HepG2 (cell line): ENCODE measurements around the gene VCAN.

Experiments used
- DPF2 ChIP-seq: sonication (generic); formaldehyde crosslinking; IDR thresholded peaks from 2 replicates; pipeline ENCODE4 v1.4.0; 2020; ENCODE audit warnings: mild to moderate bottlenecking, low read depth, missing genetic modification reagents, borderline replicate concordance
- EP300 ChIP-seq, 3 experiments: sonication (generic) in 1 of 3; formaldehyde crosslinking in 1 of 3; IDR thresholded peaks; 2 replicates each; pipeline versions ENCODE4 v1.5.1 to v1.6.1; 2011 to 2020; ENCODE audit warnings: low read depth in 2 of 3, low read length in 2 of 3, borderline replicate concordance in 1 of 3, improper control_type of control experiment in 1 of 3, mild to moderate bottlenecking in 1 of 3, missing genetic modification reagents in 1 of 3, moderate library complexity in 1 of 3
- EZH2 ChIP-seq: conservative IDR thresholded peaks from 2 replicates; pipeline ENCODE4 v1.6.1; 2012; ENCODE audit warnings: mild to moderate bottlenecking, low read depth, low read length, moderate library complexity
- FOXA1 ChIP-seq, 2 experiments: fragments of 450-650 bp in 1 of 2; sonication (generic) in 1 of 2; formaldehyde crosslinking in 1 of 2; IDR thresholded peaks; 2 replicates each; pipeline versions ENCODE4 v1.4.0 to v1.6.1; 2016 to 2020; ENCODE audit warnings: missing genetic modification reagents in 1 of 2
- SRSF4 ChIP-seq: fragments of 200-400 bp; formaldehyde crosslinking; IDR thresholded peaks from one replicate; pipeline ENCODE4 v1.6.1; 2018; ENCODE audit warnings: mild to moderate bottlenecking, low read depth, low read length, moderate library complexity; ENCODE audit not compliant: poor library complexity, severe bottlenecking
- STAG1 ChIP-seq: sonication (generic); formaldehyde crosslinking; IDR thresholded peaks from 2 replicates; pipeline ENCODE4 v1.4.0; 2020; ENCODE audit warnings: missing genetic modification reagents
- TAF1 ChIP-seq: sonication (generic); formaldehyde crosslinking; IDR thresholded peaks from 2 replicates; pipeline ENCODE4 v1.4.0; 2020; ENCODE audit warnings: missing genetic modification reagents
- ZNF839 ChIP-seq: sonication (generic); formaldehyde crosslinking; IDR thresholded peaks from 2 replicates; pipeline ENCODE4 v1.4.0; 2020; ENCODE audit warnings: missing genetic modification reagents, mild to moderate bottlenecking, borderline replicate concordance
- TF ChIP-seq, protein P1 (sequence below): IDR thresholded peaks from 2 replicates; pipeline ENCODE4 v1.6.1; 2012; ENCODE audit warnings: inconsistent platforms
- TF ChIP-seq, protein P2 (sequence below): sonication (generic); formaldehyde crosslinking; conservative IDR thresholded peaks from 2 replicates; pipeline ENCODE4 v1.8.1; 2023; ENCODE audit warnings: missing genetic modification reagents

DNA sequence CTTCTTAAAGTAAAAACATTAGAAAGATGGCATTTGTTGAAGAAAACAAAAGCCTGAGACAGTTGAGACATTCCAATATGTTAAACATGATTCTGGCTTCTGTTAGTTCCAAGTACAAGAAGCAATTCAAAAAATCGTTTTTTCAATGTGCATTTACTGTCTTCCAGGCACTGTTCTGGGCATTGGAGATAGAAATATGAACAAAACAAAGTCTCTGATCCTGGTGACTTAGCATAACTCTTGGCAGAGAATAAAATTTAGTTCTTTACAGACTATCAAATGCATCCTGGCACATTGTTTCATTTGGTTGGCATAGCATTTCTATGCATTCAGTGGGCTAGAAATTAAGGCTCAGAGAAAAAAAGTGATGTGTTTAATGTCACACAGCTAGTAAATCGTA is 77.5 kb downstream of the VCAN start:
- TF ChIP-seq SRSF4 = no peak
- no peak for TF ChIP-seq DPF2 (CRISPR knock-in tag)
- TF ChIP-seq, protein P1, sequence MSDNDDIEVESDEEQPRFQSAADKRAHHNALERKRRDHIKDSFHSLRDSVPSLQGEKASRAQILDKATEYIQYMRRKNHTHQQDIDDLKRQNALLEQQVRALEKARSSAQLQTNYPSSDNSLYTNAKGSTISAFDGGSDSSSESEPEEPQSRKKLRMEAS = no peak
- TF ChIP-seq TAF1 (CRISPR knock-in tag) = no peak
- TF ChIP-seq, protein P2, sequence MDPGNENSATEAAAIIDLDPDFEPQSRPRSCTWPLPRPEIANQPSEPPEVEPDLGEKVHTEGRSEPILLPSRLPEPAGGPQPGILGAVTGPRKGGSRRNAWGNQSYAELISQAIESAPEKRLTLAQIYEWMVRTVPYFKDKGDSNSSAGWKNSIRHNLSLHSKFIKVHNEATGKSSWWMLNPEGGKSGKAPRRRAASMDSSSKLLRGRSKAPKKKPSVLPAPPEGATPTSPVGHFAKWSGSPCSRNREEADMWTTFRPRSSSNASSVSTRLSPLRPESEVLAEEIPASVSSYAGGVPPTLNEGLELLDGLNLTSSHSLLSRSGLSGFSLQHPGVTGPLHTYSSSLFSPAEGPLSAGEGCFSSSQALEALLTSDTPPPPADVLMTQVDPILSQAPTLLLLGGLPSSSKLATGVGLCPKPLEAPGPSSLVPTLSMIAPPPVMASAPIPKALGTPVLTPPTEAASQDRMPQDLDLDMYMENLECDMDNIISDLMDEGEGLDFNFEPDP (CRISPR knock-in tag) = no peak
- TF ChIP-seq FOXA1 (IDR thresholded peaks at IDR 0.05) = no peak
- TF ChIP-seq FOXA1 (CRISPR knock-in tag; IDR thresholded peaks at IDR 0.05) = no peak
- no peak for TF ChIP-seq ZNF839 (CRISPR knock-in tag)
- no peak for TF ChIP-seq STAG1 (CRISPR knock-in tag)
- TF ChIP-seq EZH2 = no peak
- no peak for TF ChIP-seq EP300 (IDR thresholded peaks at IDR 0.05; ENCODE audit: low read depth in 2 of 2, low read length in 2 of 2)
- TF ChIP-seq EP300 (CRISPR knock-in tag; IDR thresholded peaks at IDR 0.05; ENCODE audit: borderline replicate concordance) = no peak
